HG03175 (cell line): ENCODE measurements around the gene RAB15.
A peak's percentile ranks its signal among the peaks of the same experiment; 100 is the strongest.
"Not testable (repeated sequence)": the region's sequence is repeated elsewhere in the genome, so short reads cannot be mapped to it uniquely, and the experiment has no call there.

ENCODE experiments used
- ATAC-seq: cut with Tn5 transposase; IDR thresholded peaks from one replicate; pipeline ENCODE4 v1.9.1; 2021; ENCODE audit warnings: mild to moderate bottlenecking, moderate library complexity; ENCODE audit not compliant: unreplicated experiment

RAB15 gene

DNA sequence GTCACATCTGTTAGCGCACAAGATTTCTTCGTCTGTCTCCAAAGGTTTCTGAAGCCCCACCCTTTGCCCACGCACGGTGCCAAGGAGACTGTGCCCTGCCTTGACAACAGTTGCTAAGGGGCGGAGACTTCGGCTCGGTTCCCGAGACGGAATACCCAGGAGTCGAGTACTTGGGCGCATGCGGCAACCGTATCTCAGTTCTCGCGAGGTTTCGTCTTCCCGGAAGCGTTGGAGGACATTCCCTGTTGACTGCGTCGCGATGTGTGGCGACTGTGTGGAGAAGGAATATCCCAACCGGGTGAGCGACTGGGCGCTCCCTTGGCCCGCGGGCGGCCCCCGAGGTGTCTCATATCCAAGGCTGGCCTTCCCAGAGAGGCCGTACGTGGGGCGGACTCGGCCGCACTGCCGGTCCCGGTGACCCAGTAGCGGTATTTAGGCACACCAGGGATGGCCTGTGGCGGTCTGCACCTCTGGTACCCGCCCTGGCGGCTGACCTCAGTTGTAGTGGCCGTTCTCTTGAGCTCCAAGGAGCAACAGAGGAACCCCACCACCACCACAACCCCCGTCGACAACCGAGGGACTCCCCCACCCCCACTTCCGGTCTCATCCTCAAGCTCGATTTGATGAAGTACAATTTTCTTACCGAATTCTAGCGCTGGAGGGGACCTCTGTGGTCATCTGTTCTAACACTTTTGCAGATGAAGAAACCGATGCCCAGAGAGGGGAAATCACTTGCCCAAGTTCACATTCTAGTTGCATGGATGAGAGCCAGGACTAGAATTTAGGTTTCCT is 57.7 kb downstream of the RAB15 start, which contains the start of gene CHURC1:
Gene CHURC1, plus strand, starts transcription at position 219 of the 792 bp plus-strand sequence. Its CDS starts 41 bp downstream, at position 260.
- ATAC-seq, result peak; percentile 98

DNA sequence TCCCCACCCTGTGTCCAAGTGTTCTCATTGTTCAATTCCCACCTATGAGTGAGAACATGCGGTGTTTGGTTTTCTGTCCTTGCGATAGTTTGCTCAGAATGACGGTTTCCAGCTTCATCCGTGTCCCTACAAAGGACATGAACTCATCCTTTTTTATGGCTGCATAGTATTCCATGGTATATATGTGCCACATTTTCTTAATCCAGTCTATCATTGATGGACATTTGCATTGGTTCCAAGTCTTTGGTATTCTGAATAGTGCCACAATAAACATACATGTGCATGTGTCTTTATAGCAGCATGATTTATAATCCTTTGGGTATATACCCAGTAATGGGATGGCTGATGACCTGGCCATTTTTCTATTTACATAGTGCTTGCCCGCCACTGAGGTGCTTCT is 58.7 kb downstream of the RAB15 start:
- not testable (repeated sequence) for ATAC-seq

GRCh38 chr14:64912261-64912660 is 59.9 kb downstream of the RAB15 start:
- ATAC-seq, result no peak

DNA sequence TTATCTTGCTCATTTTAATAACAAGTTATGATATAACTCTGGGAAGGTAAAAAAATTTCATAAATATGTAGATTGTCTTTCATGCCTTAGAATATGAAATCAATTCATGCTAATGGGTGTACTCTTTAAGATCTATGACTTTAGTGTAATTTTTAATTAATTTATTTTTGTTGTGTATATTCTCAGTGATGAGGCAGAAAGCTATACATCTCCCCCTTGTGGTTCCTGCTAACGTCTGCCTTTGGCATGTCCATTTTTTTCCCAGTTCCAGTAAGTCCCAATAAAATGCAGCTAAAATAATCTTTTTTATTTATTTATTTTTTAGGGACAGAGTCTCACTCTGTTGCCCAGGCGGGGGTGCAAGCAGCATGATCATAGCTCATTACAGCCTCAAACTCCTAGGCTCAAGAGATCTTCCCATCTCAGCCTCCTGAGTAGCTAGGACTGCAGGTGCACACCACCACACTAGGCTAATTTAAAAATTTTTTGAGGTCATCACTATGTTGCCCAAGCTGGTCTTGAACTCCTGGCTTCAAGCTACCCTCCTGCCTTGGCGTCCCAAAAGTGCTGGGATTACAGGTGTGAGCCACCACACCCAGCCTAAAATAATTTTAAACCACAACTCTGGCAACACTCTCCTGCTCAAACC is 61.2 kb downstream of the RAB15 start:
- no peak for ATAC-seq

GRCh38 chr14:64906022-64906421 is 66.1 kb downstream of the RAB15 start:
- no peak for ATAC-seq

- ATAC-seq, result no peak
Measured at GRCh38 chr14:64899958-64900357, 72.2 kb downstream of the RAB15 start.
